Panc1 (cell line): ENCODE results near the gene CTNNA1. TPM values are rescaled to one million over a fixed set of nuclear protein-coding genes. Genes with fewer than 3 reads are reported as not detected.

Source experiments
- ATAC-seq: fragments of 200-7000 bp; cut with Tn5 transposase; 2 replicates; pipeline ENCODE4 v1.9.1; 2020; ENCODE audit warnings: mild to moderate bottlenecking, moderate library complexity
- BruUV-seq: library from RNA; stranded (reverse); fragments of 400-500 nt; replicated peaks from 2 replicates; lab custom pipeline; 2021; lab: Mats Ljungman, UMichigan
- CTCF ChIA-PET: fragments of 300-600 bp; sonication (Branson Sonifier 250); formaldehyde crosslinking; loops from one replicate; lab custom pipeline; 2022; ENCODE audit warnings: antibody characterized with exemption; lab: Charles Lee
- POLR2A ChIA-PET: fragments of 300-600 bp; sonication (Branson Sonifier 250); formaldehyde crosslinking; loops from one replicate; lab custom pipeline; 2022; ENCODE audit warnings: antibody characterized with exemption; lab: Charles Lee
- DNase-seq: peaks from one replicate; pipeline ENCODE4 v3.0.0-alpha.2; 2010; ENCODE audit warnings: low read depth, low spot score
- H3K27ac ChIP-seq: 2 replicates; pipeline ENCODE4 v1.5.1; 2011; ENCODE audit warnings: mild to moderate bottlenecking, low read length, inconsistent platforms
- H3K27me3 ChIP-seq: fragments of 200-500 bp; sonication (Bioruptor generic); 2 replicates; pipeline ENCODE4 v1.6.0; 2014; ENCODE audit warnings: low read length, inconsistent platforms; ENCODE audit not compliant: control insufficient read depth, insufficient read depth
- H3K36me3 ChIP-seq: fragments of 200-500 bp; sonication (Bioruptor generic); 2 replicates; pipeline ENCODE4 v1.5.1; 2014; ENCODE audit warnings: inconsistent platforms, mild to moderate bottlenecking, low read length, moderate library complexity; ENCODE audit not compliant: control insufficient read depth, insufficient read depth
- H3K4me1 ChIP-seq: 2 replicates; pipeline ENCODE4 v1.5.1; 2011; ENCODE audit warnings: inconsistent platforms, mild to moderate bottlenecking, low read length, moderate library complexity; ENCODE audit not compliant: control insufficient read depth, insufficient read depth
- H3K4me3 ChIP-seq, 2 experiments: 2 replicates each; pipeline ENCODE4 v1.5.1; 2011 to 2012; ENCODE audit warnings: low read depth in 2 of 2, low read length in 2 of 2, mild to moderate bottlenecking in 2 of 2, inconsistent platforms in 1 of 2, moderate library complexity in 1 of 2
- H3K9me3 ChIP-seq: fragments of 200-500 bp; sonication (Bioruptor generic); 2 replicates; pipeline ENCODE4 v1.5.1; 2014; ENCODE audit warnings: low read depth, mild to moderate bottlenecking, inconsistent platforms, low read length, moderate library complexity; ENCODE audit not compliant: control insufficient read depth, insufficient read depth
- CTCF ChIP-seq: fragments of 450-650 bp; IDR thresholded peaks from 2 replicates; pipeline ENCODE4 v1.5.1; 2017; ENCODE audit warnings: mild to moderate bottlenecking
- POLR2AphosphoS5 ChIP-seq: IDR thresholded peaks from 2 replicates; pipeline ENCODE4 v1.6.1; 2012; ENCODE audit warnings: mild to moderate bottlenecking, low read depth, low read length, moderate library complexity
- REST ChIP-seq, 2 experiments: IDR thresholded peaks; 2 replicates each; pipeline ENCODE4 v1.6.1; 2011 to 2012; ENCODE audit warnings: low read depth in 2 of 2, control low read depth in 1 of 2, low read length in 1 of 2, mild to moderate bottlenecking in 1 of 2, moderate library complexity in 1 of 2; ENCODE audit not compliant: insufficient read depth in 1 of 2
- SIN3A ChIP-seq: IDR thresholded peaks from 2 replicates; pipeline ENCODE4 v1.6.1; 2012; ENCODE audit warnings: low read depth, mild to moderate bottlenecking, low read length, moderate library complexity, borderline replicate concordance; ENCODE audit not compliant: insufficient read depth
- TCF7L2 ChIP-seq: IDR thresholded peaks from 2 replicates; pipeline ENCODE4 v1.6.1; 2011; ENCODE audit warnings: mild to moderate bottlenecking, low read depth, low read length, inconsistent platforms
- in situ Hi-C: cut with HindIII; loops from 2 replicates; pipeline ENCODE4 v1.10.0; 2016; ENCODE audit warnings: low sequenced_read_pairs, low pct_unique_long_range_greater_than_20kb
- intact Hi-C: fragments of 100-400 bp; cut with micrococcal nuclease; formaldehyde crosslinking; loops from one replicate; pipeline ENCODE4 v1.10.0; 2022; ENCODE audit not compliant: unreplicated experiment
- total RNA-seq: library from RNA; stranded (reverse); gene quantifications from one replicate; pipeline ENCODE4 v1.2.1, GENCODE V29; 2021; ENCODE audit not compliant: unreplicated experiment

Gene CTNNA1
- total RNA-seq, 1 experiment from 2014 or later: 298 TPM

- no peak for ATAC-seq
- BruUV-seq: no TSS peak
These were observed 64.0 kb downstream of the CTNNA1 start for GRCh38 chr5:138817241-138817640.

GRCh38 chr5:138819081-138819480 lies 65.9 kb downstream of the CTNNA1 start:
- no peak for DNase-seq
- Histone ChIP-seq H3K27ac (no peak overlapping the region), H3K27me3 (no peaks in the 10 kb centered on the region), H3K4me1 (no peaks in the 10 kb centered on the region), H3K9me3 (no peaks in the 10 kb centered on the region), H3K36me3 (no peaks in the 10 kb centered on the region), H3K4me3 (no peak overlapping the region)
- intact Hi-C loops: no loop called here
- ATAC-seq: no peak
- POLR2A ChIA-PET: no interaction called here
- TF ChIP-seq SIN3A: no peak
- TF ChIP-seq CTCF: no peak
- TF ChIP-seq TCF7L2: no peak
- TF ChIP-seq POLR2AphosphoS5: no peak
- no peak for TF ChIP-seq REST (IDR thresholded peaks at IDR 0.05; ENCODE audit: insufficient read depth in 1 of 2, low read depth in 2 of 2, low read length in 1 of 2)
- CTCF ChIA-PET: no interaction called here
- in situ Hi-C loops: no loop called here
- no TSS peak for BruUV-seq

More at GRCh38 chr5:138817241-138817640, 64.0 kb downstream of the CTNNA1 start:
- TF ChIP-seq SIN3A (no peak), REST (IDR thresholded peaks at IDR 0.05; ENCODE audit: insufficient read depth in 1 of 2, low read depth in 2 of 2, low read length in 1 of 2) (no peak), TCF7L2 (no peak), CTCF (no peak), POLR2AphosphoS5 (no peak)
- ChIA-PET POLR2A (no interaction called here), CTCF (no interaction called here)
- H3K36me3 ChIP-seq: 0 out of 2 replicates have a peak, but pooled peaks cover 3% of the 10 kb centered on the region
- DNase-seq: no peak
- H3K4me1 ChIP-seq: no peaks in the 10 kb centered on the region
- in situ Hi-C loops: no loop called here
- no peaks in the 10 kb centered on the region for H3K27me3 ChIP-seq
- no peak overlapping the region for H3K4me3 ChIP-seq
- intact Hi-C loops: no loop called here
- H3K9me3 ChIP-seq: no peaks in the 10 kb centered on the region
- no peak overlapping the region for H3K27ac ChIP-seq
